T47D (cell line): ENCODE results near the gene TNFSF12.

Source experiments
- DNase-seq, 2 experiments: peaks; one replicate each; pipeline versions ENCODE4 v3.0.0 to v3.0.0-alpha.2; 2011 to 2012; ENCODE audit warnings: low read depth in 1 of 2, low spot score in 1 of 2
- JUND ChIP-seq: IDR thresholded peaks from 2 replicates; pipeline ENCODE4 v1.6.1; 2012; ENCODE audit warnings: low read depth
- in situ Hi-C: cut with HindIII; loops from 2 replicates; pipeline ENCODE4 v1.10.0; 2016; ENCODE audit warnings: low sequenced_read_pairs, low pct_unique_long_range_greater_than_20kb

Gene TNFSF12

GRCh38 chr17:7513850-7514419, 34.9 kb upstream of the TNFSF12 start:
- TF ChIP-seq JUND: no peak
- no peak for DNase-seq
- in situ Hi-C loops: no loop called here

GRCh38 chr17:7515911-7516610, 32.8 kb upstream of the TNFSF12 start:
- TF ChIP-seq JUND: no peak
- no peak for DNase-seq
- in situ Hi-C loops: no loop called here

DNA sequence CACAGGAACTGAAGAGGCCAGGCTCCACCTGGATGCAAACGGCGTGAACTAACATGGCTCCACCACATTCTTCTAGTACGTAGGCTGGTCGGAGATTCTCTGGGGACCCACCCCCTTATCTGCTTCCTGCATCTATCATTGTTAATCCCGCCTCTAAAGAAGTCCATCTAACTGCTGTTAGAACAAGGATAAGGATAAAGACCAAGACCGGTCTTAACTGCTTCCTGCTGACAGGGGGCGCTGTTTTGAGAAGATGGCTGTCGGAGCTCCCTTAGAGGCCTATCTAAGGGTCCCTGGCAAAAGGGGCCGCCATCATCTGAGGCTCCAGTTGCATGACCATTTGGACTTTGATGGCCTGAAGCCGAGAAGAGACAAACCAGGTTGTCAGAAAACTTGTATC, 25.8 kb upstream of the TNFSF12 start:
- in situ Hi-C loops: no loop called here
- DNase-seq: peak in 1 of 2 experiments; percentile 19

GRCh38 chr17:7528842-7529241, 20.0 kb upstream of the TNFSF12 start:
- no peak for DNase-seq
- in situ Hi-C loops: no loop called here
- no peak for TF ChIP-seq JUND

More for the DNA sequence above, 25.8 kb upstream of the TNFSF12 start:
- no peak for TF ChIP-seq JUND

- DNase-seq: no peak
- in situ Hi-C loops: no loop called here
- TF ChIP-seq JUND: no peak
Measured at GRCh38 chr17:7530023-7530900, 18.6 kb upstream of the TNFSF12 start.

GRCh38 chr17:7538050-7538449, 10.8 kb upstream of the TNFSF12 start:
- TF ChIP-seq JUND: no peak
- no peak for DNase-seq
- in situ Hi-C loops: no loop called here

GRCh38 chr17:7538891-7539545, 9.8 kb upstream of the TNFSF12 start:
- in situ Hi-C loops: no loop called here
- DNase-seq: no peak
- no peak for TF ChIP-seq JUND

DNA sequence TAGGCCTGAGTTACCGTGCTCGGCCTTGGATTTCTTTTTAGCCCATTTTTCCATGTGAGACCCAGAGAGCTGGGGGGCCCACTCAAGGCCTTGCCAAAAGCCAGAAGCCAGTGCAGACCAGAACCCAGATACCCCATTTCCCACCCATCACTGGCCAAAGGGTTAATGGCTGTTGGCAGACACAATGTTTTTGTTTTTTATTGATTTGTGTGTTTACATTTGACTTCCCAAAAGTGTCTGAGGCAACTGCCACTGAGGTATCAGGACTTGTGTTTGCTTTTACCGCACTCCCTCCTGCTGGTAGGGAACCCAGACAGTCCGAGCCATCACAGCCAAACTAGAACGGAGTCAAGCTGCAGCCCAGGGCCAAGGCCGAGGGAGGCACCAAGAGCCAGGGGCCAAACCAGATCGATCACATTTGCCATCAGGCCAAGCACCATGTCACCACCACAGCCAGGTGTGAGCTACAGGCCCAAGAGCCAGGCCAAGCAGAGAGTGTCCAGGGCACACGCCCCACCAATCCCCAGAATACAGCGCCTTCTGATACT, 7.7 kb upstream of the TNFSF12 start:
- no peak for TF ChIP-seq JUND
- in situ Hi-C loops: no loop called here

GRCh38 chr17:7544911-7545310, 3.9 kb upstream of the TNFSF12 start:
- in situ Hi-C loops: no loop called here
- no peak for DNase-seq
- no peak for TF ChIP-seq JUND

More for the DNA sequence above, 7.7 kb upstream of the TNFSF12 start:
- no peak for DNase-seq

- TF ChIP-seq JUND: no peak
- in situ Hi-C loops: no loop called here
- no peak for DNase-seq
Measured at GRCh38 chr17:7549401-7550055, 670 bp downstream of the TNFSF12 start.

GRCh38 chr17:7550344-7550743, 1.5 kb downstream of the TNFSF12 start:
- no peak for DNase-seq
- in situ Hi-C loops: no loop called here

GRCh38 chr17:7551396-7551795, 2.5 kb downstream of the TNFSF12 start:
- no peak for DNase-seq
- in situ Hi-C loops: no loop called here
- no peak for TF ChIP-seq JUND

More at GRCh38 chr17:7550344-7550743, 1.5 kb downstream of the TNFSF12 start:
- TF ChIP-seq JUND: no peak
